C4-2B (cell line): ENCODE data around the gene UHRF1.
A peak's percentile ranks its signal among the peaks of the same experiment; 100 is the strongest.

Source experiments
- H3K27ac ChIP-seq: fragments of 450-650 bp; 2 replicates; pipeline ENCODE4 v1.5.1; 2017
- CTCF ChIP-seq: fragments of 450-650 bp; conservative IDR thresholded peaks from 2 replicates; pipeline ENCODE4 v1.5.1; 2017; ENCODE audit warnings: mild to moderate bottlenecking
- ZFX ChIP-seq: fragments of 450-650 bp; IDR thresholded peaks from 2 replicates; pipeline ENCODE4 v1.6.1; 2017

The UHRF1 gene

GRCh38 chr19:5002143-5002542, 92.8 kb downstream of the UHRF1 start:
- TF ChIP-seq ZFX (no peak), CTCF (no peak)
- H3K27ac ChIP-seq = peak overlapping the region; percentile 72

- H3K27ac ChIP-seq = no peak overlapping the region
Observed at GRCh38 chr19:5003781-5004180, 94.5 kb downstream of the UHRF1 start.

GRCh38 chr19:5005096-5005495, 95.8 kb downstream of the UHRF1 start:
- TF ChIP-seq CTCF = no peak
- TF ChIP-seq ZFX = no peak
- H3K27ac ChIP-seq = no peak overlapping the region

More at GRCh38 chr19:5003781-5004180, 94.5 kb downstream of the UHRF1 start:
- TF ChIP-seq CTCF (no peak), ZFX (no peak)

GRCh38 chr19:5006201-5006600, 96.9 kb downstream of the UHRF1 start:
- peak overlapping the region; percentile 46 for H3K27ac ChIP-seq

GRCh38 chr19:5006821-5007220, 97.5 kb downstream of the UHRF1 start:
- H3K27ac ChIP-seq = peak overlapping the region; percentile 46
- no peak for TF ChIP-seq ZFX
- no peak for TF ChIP-seq CTCF

More at GRCh38 chr19:5006201-5006600, 96.9 kb downstream of the UHRF1 start:
- TF ChIP-seq CTCF (no peak), ZFX (no peak)
